Stimulated activated CD4-positive, alpha-beta T cell treated with anti-CD3 and anti-CD28 coated beads, Interleukin-15, amount 100 ng/mL, for 48 hours (primary cell): ENCODE results near the gene NOCT.
A peak's percentile ranks its signal among the peaks of the same experiment; 100 is the strongest.
"Not testable (repeated sequence)": the region's sequence is repeated elsewhere in the genome, so short reads cannot be mapped to it uniquely, and the experiment has no call there.

Source experiments
- DNase-seq, 2 donors: peaks; one replicate each; pipeline ENCODE4 v3.0.0-alpha.2; 2020; ENCODE audit warnings: low read depth in 2 of 2

NOCT gene

DNA sequence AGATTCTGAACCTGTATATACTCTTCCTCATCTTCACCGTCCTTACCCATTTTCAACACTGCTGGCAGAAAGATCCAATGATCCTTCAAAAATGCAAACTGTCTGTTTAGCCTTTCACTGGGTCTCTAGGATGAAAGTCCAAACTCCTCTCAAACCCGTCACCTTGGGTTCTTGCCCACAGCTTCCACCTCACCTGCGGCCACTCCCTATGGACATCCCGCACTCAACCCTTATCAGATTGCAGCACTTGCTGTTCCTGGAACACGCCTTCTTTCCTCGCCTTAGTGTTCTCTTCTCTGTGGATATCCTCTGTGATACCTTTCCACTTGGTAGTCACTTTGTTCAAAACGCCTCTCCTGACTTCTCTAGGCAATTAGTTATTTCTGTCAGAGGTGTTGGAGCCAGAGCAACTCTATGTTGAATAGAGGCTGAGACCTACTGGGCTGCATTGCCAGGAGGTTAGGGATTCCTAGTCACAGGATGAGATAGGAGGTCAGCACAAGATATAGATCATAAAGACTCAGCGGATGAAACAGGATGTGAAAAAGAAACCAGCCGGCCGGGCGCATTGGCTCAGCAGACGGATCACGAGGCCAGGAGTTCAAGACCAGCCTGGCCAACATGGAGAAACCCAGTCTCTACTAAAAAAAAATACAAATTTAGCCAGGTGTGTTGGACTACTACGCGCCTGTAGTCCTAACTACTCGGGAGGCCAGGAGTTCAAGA, 4.2 kb upstream of the NOCT start:
- no peak for DNase-seq

DNA sequence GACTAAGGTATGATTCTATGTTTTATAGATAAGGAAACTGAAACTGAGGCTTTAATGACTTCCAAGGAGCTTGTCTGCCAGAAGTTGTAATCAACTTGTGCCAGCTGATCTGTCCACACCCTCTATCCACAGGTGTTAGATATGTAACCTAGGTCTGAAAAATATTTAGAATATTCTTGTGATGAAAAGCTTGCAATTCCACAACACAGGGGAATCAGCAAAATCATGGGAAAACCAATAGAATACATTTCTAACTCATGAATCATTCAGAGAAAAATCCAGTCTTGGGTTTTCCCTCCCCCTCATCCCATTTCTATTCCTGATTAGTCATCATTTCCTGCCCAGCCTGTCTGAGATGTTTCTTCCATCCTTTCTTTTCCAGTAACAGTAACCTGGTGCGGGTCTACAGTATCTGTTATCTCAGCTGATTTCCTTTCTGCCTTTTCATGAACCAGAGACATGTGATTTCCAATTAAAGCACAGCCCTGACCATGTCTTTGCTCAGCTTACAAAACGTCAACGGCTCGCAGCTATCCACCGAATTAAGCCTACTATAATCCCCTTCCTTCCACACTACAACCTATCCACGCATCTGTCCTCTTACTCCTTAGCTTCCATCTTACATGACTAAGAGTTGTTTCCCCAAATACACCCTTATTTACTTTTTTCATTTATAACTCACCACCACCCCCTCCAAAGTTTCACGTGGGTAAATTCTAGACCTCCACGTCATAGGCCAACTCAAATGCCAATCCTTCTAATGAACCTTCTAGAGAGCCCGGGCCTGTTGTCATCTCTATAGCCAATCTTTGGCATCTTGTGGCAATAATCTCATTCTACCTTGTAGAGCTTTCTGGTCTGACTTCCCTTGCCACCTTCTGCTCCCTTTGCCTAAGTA, 961 bp upstream of the NOCT start:
- no peak for DNase-seq

DNA sequence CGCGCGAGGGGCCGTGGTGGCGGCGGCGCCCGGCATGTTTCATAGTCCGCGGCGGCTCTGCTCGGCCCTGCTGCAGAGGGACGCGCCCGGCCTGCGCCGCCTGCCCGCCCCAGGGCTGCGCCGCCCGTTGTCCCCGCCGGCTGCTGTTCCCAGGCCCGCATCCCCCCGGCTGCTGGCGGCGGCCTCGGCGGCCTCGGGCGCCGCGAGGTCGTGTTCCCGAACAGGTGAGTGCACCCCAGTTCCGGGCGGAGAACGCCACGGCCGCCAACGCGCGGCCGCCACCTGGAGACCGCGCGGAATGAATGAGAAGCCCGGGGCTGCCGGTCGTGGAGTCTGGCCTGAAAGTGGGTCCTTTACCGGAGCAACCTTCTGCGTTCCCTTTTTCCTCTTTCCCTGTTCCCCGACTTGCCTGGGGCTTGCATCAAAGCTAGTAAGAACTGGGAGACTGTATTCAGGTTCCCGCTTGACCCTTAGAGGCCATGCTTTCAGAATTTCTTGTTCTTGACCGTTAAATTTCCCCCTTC, 429 bp downstream of the NOCT start:
- peak in 1 of 2 donors; percentile 39 for DNase-seq

DNA sequence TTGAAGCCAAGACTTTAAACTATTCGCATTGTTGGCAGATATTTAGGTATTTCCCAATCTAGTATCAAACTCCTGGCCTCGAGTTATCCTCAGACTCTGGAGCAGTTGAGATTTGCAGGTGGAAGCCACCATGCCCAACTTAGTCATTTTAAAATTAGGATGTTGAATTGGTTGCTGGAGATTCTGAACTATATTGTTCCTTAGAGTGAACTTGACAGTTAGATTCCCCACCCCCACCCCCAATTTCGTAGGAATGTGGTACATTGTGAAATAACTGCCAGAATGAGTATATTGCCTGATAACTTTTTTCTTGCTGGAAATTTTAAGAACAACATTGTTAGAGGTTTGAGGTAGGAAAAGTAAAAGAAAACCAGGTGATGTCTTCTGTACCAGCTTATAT, 2.3 kb downstream of the NOCT start:
- no peak for DNase-seq

DNA sequence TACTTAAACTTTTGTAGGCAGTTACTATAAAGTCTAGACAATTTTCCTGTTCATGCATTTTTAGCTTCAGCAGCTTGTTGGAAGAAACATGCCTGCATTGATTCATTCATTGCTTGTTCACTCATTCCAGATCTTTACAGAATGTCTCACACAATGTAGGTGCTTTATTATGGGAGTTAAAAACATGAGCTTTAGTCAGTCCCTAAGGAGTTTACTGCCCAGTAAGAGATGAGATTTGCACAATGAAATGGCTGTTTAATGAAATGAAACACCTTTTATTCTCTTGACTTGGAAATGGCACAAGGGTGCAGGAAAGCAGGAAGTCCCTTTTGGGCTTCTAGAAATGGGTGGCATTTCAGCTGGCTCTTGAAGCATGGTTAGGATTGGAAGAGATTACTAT, 2.9 kb downstream of the NOCT start:
- no peak for DNase-seq

DNA sequence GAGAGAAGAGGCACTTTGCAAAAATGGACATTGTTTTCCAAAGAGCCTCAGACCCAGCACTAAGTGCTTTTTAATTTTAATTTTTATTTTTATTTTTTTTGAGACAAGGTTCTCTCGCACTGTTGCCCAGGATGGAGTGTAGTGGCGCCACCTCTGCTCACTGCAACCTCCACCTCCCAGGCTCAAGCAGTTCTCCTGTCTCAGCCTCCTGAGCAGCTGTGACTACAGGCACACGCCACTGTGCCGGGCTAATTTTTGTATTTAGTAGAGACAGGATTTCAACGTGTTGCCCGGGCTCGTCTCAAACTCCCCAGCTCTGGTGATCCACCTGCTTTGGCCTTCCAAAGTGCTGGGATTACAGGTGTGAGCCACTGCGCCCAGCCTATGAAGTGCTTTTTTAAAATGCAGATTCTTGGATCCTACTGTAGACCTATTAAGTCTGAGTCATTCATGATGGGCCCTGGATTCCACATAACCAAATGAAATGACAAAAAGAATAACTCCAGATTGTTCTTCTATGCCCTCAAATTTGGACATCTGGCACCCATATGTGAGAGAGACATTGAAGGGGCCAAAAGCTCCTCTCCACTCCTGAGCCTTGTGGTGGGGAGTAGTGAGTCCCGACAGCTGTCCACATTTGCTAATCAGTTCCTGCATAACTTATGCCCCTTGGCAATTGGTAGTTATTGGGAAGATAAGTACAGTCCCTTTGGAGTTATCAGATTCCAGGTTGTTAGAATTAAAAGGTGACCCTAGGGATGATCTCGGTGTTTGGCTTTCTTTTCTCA, 3.6 kb downstream of the NOCT start:
- DNase-seq, result no peak

DNA sequence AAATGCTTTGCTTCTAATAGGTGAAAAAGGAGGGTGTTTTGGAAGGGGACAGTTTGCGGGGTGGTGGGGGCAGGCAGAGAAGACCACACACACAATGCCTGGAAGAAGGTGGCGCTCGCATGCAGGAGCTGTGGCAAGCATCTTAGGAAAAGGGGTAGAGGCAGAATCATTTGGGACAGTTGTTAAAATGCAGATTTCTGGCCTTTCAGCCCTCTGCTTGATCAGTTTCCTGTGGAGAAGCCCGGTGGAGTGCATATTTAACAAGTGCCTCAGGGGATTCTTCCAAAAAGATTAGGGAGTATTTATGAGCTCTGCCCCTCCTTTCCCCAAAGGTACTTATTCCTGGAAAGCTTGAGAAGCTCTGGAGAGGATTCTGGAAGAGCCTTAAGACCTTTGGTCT, 4.8 kb downstream of the NOCT start:
- DNase-seq, result no peak

DNA sequence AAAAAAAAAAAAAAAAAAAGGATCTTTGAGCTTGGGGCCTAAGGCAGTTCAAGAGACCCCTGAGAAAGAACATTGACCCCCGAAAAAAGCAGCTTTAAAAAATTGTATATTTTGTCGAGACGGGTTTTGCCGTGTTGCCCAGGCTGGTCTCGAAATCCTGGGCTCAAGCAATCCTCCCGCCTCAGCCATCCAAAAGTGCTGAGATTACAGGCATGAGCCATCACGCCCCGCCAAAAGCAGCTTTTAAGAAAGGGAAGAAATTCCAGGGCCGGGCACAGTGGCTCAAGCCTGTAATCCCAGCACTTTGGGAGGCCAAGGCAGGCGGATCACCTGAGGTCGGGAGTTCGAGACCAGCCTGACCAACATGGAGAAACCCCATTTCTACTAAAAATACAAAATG, 5.5 kb downstream of the NOCT start:
- DNase-seq, result not testable (repeated sequence)

DNA sequence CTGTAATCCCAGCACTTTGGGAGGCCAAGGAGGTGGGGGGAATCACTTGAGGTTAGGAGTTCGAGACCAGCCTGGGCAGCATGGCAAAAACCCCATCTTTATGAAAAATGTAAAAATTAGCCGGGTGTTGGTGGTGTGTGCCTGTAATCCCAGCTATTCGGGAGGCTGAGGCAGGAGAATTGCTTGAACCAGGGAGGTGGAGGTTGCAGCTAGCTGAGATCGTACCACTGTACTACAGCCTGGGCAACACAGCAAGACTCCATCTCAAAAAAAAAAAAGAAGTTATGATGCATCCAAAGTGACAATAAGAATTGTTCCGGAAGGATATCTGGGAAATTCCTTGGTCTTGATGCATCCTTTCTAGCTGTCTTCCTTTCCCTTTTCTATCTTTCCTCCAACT, 7.3 kb downstream of the NOCT start:
- DNase-seq, result no peak

DNA sequence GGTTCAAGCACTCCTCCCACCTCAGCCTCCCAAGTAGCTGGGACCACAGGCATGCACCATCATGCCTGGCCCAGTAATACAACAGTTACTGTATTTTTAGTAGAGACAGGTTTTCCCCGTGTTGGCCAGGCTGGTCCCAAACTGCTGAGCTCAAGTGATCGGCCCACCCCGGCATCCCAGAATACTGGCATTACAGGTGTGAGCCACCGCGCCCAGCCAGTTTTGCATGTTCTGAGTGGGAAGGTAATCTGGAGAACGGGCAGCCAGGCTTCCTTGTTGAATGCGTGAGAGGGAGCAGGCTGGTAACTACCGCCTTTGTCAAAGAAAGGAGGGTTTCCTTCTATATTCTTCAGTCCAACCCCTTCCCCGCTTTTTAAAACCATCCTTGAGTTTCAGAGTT, 9.1 kb downstream of the NOCT start:
- no peak for DNase-seq

DNA sequence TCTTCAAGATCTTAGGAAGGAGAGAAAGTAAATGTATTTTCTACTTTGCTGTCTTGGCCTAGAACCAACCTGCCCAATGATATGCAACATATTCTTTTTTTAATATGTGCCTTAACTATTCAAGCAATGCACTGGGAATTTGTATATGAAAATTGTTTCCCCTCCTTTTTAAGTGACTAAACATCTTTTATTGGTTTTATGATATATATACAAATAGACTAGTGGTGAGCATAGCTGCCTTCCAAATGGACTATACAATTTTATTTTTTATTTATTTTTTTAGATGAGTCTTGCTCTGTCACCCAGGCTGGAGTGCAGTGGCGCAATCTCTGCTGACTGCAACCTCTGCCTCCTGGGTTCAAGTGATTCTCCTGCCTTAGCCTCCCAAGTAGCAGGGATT, 10.3 kb downstream of the NOCT start:
- DNase-seq, result no peak

DNA sequence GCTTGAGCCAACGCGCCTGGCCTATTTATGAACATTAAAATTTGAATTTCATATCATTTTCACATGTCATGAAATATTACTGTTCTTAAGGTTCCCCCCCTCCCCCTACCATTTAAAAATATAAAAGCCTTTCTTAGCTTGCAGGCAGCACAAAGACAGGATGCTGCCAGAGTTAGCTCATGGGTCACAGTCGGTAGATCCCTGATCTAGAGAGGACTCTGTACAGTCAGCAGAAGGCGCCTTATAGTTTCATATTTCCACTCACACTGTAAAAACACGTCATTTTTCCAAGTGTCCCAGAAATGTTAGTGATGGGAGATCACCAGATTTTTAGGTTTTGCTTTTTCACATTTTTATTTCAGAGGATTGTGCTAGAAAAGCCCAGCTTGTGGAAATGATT, 12.2 kb downstream of the NOCT start:
- no peak for DNase-seq

DNA sequence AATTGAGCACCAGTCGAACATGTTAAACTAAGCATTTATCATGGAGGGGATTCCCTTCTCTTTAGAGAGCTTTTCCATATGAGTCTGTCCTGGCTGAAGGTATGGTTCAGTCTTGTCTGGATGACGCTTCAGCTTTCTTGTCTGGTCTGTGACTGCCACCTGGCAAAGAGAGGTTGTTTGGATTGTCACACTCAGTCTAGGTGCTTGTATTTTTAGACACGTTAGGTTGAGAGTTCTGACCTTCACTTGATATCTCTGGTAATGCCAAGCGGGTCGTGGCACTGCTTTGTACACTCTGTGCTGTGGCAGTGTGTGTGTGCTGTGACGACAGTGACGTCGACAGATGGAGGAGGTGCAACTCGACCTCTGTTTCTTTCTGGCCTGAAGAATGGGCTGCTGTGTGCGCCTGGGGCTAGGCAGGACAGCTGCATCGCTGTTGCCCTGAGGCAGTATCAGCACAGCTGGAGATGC, 12.6 kb downstream of the NOCT start:
- no peak for DNase-seq

DNA sequence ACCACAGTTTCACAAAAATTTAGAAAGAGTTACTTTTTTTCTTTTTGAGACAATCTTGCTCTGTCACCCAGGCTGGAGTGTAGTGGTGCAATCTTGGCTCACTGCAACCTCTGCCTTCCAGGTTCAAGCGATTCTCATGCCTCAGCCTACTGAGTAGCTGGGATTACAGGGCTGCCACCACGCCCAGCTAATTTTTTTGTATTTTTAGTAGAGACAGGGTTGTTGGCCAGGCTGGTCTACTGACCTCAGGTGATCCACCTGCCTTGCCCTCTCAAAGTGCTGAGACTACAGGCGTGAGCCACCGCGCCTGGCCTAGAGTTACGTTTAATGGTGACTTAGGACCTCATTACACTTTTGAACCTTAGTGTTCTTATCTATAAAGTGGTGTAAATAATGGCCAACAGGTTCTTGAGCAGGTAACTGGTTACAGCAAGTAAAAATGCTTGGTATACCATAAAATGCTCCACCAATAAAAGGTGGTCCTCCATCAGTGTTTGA, 14.3 kb downstream of the NOCT start:
- not testable (repeated sequence) for DNase-seq

DNA sequence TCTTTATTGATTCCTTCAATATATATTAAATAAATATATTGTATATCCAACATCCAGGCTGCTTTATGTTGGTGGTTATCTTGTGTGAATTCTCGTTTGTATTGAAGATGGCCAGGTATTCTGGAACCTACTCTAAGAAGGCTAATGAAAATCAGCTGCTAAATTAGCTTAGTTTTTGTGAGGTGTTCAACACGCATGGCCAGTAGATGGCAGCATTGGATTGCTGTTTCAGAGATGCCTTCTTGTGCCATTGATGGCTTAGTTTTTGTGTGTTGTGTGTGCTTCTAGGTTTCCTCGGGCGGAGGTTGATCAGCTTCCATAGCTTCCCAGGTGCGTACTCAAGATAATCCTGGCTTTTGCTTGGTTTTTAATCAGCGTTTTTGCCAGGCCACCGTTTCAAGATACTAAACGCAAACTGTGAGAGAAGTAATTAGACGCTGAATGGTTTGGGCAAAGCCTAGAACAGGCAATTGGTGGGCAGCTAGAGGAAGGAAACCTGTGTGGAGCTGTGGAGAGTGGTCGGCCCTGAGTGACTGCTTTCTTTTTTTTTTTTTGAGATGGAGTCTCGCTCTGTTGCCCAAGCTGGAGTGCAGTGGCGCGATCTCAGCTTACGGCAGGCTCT, 15.1 kb downstream of the NOCT start:
- DNase-seq, result peak in 1 of 2 donors; percentile 59

DNA sequence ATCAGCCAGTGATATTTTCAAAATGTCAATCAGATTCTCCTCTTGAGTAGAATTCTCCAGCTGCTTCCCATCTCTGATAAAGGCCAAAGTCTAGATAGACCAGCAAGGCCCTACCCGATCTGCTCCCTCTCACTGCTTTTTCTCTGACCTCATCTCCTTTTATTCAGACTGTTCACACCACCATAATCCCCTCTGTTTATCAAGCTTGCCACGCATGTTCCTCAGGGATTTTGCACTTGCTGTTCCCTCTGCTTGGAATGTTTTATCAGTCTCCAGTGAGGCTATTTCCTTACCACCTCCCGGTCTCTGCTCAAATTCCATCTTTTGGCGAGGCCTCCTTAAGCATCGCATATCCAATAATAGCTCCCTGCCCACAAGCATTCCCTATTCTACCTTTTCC, 20.1 kb downstream of the NOCT start:
- no peak for DNase-seq

DNA sequence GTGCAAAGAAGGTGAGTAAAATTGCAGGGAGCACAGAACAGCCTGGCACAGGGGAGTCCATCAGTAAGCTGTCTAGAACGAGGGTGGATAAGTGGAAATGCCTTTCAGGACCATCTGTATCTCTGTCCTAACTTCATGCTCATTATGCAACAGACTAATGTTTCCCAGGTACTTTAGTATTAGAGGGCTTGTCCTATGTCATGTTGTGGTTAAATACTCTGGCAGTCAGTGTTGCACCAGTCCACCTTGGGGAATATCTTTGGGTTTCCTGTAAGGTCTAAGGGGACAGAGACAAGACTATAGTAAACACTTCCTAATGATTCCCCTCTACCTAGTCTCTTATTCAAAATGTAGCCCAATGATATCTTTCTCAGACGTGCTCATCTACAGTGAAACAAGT, 21.3 kb downstream of the NOCT start:
- DNase-seq, result no peak

DNA sequence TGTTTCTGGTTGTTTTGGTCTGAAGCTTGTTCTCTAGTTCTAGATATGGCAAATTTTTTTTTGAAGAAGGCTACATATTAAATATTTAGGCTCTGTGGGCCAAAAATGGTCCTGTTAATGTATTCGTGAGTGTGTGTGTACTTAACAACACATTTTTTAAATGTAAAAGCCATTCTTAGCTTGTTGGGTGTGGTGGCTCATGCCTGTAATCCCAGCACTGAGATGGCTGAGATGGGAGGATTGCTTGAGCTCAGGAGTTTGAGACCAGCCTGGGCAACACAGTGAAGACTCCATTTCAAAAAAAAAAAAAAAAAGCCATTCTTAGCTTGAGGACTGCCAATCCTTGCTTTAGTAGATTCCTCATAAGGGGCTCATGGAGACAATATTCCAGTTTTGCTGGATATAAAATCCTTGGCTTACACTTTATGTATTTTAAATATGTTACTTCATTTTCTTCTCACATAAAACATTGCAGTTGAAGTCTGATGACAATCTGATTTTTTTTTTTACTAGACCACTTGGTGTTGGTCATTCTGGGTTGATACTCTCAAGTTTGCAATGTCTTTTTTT, 23.4 kb downstream of the NOCT start:
- no peak for DNase-seq

DNA sequence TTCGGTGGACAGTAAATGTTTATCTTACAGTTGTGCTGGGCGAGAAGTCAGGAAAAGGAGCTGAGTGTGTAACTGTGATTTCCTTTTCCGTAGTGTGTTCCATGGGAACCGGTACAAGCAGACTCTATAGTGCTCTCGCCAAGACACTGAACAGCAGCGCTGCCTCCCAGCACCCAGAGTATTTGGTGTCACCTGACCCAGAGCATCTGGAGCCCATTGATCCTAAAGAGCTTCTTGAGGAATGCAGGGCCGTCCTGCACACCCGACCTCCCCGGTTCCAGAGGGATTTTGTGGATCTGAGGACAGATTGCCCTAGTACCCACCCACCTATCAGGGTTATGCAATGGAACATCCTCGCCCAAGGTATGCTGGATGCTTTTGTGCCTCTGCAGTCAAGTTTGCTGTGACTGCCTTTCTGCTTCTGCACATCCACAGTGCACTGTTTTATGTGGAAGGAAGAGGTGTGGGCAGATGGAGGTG, 27.4 kb downstream of the NOCT start:
- no peak for DNase-seq

DNA sequence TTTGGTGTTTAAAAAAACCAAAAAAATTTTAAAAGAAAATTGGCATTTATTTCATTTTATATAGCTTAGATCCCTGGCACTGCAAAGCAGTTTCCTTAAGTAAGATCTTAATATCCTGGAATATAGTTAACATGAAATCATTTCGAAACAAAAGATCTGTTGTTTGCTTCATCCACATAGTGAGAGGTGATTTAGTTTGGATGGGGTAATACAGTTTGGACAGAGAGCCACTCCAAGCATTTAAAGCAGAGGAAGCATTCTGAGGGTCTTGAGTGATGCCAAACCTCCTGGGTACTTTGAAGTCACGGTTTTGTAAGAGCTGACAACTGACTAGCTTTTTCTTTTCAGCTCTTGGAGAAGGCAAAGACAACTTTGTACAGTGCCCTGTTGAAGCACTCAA, 28.7 kb downstream of the NOCT start:
- DNase-seq, result no peak

DNA sequence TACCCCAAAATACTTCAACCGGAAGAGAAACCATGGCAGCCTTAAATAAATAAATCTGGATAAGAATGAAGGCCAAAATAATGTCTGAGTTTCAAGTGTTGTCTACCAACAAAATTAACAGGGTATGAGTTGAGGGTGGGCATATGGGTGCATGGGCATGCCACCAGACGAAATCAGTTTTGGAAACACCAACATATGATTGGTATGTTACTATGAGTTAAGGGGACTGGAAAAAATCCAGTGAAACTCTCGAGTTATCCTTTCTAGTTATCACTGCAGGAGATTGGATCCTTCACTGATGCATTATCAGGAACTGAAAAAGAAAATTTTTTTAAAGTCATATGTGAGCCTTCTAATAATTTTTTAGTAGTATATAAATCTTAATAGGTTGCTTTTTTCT, 32.4 kb downstream of the NOCT start:
- no peak for DNase-seq
